Measurements from ENCODE around the gene CCDC106. TPM values are rescaled to one million over a fixed set of nuclear protein-coding genes. Genes with fewer than 3 reads are reported as not detected.
A peak's percentile ranks its signal among the peaks of the same experiment; 100 is the strongest.

Gene CCDC106
- total RNA-seq, 1 experiment from 2014 or later = 19.9 TPM

DNA sequence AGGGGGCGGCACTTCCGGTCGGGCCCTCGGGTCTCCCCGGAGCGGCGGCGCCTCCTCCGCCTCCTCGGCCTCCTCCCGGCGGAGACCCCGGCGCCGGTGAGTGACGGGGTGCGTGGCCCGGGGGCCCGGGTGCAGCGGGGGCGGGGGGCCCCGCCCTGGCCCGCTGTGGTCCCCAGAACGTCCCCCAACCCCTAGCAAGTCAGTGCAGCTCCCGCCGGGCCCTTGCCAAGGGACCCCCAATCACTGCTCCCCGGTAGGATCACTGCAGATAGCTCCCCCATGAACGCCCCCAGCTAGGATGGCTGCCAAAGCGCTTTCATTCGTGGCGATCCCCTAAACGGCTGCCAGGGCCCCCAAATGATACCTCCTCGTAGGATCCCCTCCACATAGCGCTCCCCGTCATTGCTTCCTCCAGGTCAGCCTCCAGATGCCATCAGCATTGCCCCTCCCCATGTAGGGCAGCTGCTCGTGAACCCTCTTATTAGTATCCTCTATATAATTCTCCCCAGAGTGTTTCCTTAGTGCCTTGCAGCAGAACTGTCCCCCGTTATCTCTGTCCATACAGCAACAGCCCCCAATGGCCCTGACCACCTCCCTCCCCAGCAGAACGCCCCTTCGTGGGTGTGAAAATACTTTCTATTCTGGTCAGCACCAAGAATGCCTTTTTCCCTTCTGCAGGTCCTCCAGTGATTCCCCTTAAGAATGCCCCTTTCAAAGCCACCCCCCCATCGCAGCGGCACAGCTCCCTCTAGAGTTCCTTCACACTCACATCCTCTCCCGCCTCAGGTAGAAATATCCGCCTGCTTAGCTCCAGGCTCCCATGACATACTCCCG, 42.2 kb upstream of the CCDC106 start, which contains the start of gene ZNF865:
ZNF865 (plus strand) TSS at position 11 of the 834 bp plus-strand sequence. CDS start 7,972 bp downstream, outside the sequence.
- Histone ChIP-seq H4K8ac (replicated peaks; ENCODE audit: insufficient read length, low read depth, low read length) (no peak within 1 kb of the TSS), H3K14ac (ENCODE audit: insufficient read depth, low read length) (peak within 1 kb of the TSS; percentile 74), H3K23me2 (ENCODE audit: insufficient read length, low read depth, low read length, poor library complexity, severe bottlenecking) (peaks cover 8% of the 10 kb centered on the region), H2BK20ac (ENCODE audit: low read depth, low read length, poor library complexity, severe bottlenecking) (no peak within 1 kb of the TSS), H2BK5ac (ENCODE audit: insufficient read length, low read length) (no peak within 1 kb of the TSS), H3K27me3 (ENCODE audit: insufficient read depth, low read length) (no peaks in the 10 kb centered on the region), H3K27ac (ENCODE audit: insufficient read length, low read depth, low read length) (peak within 1 kb of the TSS; percentile 91), H3K18ac (ENCODE audit: insufficient read length, low read depth, low read length) (peak within 1 kb of the TSS; percentile 68), H3K79me1 (ENCODE audit: insufficient read depth, low read depth, low read length, poor library complexity, severe bottlenecking) (peaks cover 4% of the 10 kb centered on the region), H3K9me3 (ENCODE audit: control insufficient read depth, low read depth, low read length) (no peaks in the 10 kb centered on the region), H4K91ac (ENCODE audit: insufficient read length, low read depth, low read length) (no peak within 1 kb of the TSS), H3K23ac (ENCODE audit: insufficient read length, low read depth, low read length) (no peak within 1 kb of the TSS), H2AFZ (ENCODE audit: low read length) (no peak within 1 kb of the TSS), H3K4ac (ENCODE audit: low read depth, low read length) (no peak within 1 kb of the TSS), H3K4me1 (ENCODE audit: insufficient read depth, low read length) (peaks cover 4% of the 10 kb centered on the region; the same call in 1 of the 2 replicates), H4K20me1 (ENCODE audit: control insufficient read depth, insufficient read depth, insufficient read length) (no peaks in the 10 kb centered on the region), H3T11ph (ENCODE audit: low read length) (no peak within 1 kb of the TSS), H4K5ac (ENCODE audit: insufficient read length, low read depth, low read length) (no peak within 1 kb of the TSS), H2AK5ac (ENCODE audit: insufficient read length, low read length) (no peak within 1 kb of the TSS), H2BK12ac (ENCODE audit: insufficient read length, low read depth, low read length) (no peak within 1 kb of the TSS), H3K9ac (ENCODE audit: extremely low read depth, insufficient read length, low read length) (peak within 1 kb of the TSS; percentile 75), H2BK15ac (ENCODE audit: low read depth, low read length) (no peak within 1 kb of the TSS), H3K79me2 (ENCODE audit: insufficient read depth, low read length) (peaks cover under 1% of the 10 kb centered on the region; the same call in 1 of the 2 replicates), H3K4me2 (ENCODE audit: insufficient read depth, insufficient read length, low read length) (peak within 1 kb of the TSS; percentile 91), H2BK120ac (ENCODE audit: low read depth, low read length, poor library complexity, severe bottlenecking) (no peak within 1 kb of the TSS), H3K56ac (ENCODE audit: insufficient read length, low read depth, low read length) (no peak within 1 kb of the TSS)
- peak; percentile 85 for DNase-seq
- no CpG with 5 or more reads among the region's 44 CpGs for WGBS (ENCODE audit: extremely low coverage, insufficient read length, low lambda C conversion rate)
- peak; percentile 80 for TF ChIP-seq CTCF (conservative IDR thresholded peaks at IDR 0.05)
- Mint-ChIP-seq H3K4me3 (peak within 1 kb of the TSS; percentile 92 to 97), H3K27me3 (ENCODE audit: low read depth) (no peaks in the 10 kb centered on the region), H3K4me1 (peaks cover 31 to 32% of the 10 kb centered on the region in 2 experiments), H3K27ac (peak within 1 kb of the TSS; percentile 98 to 99 (median 98)), H3K36me3 (ENCODE audit: insufficient read depth in 1 of 3, low read depth in 3 of 3) (peaks cover 14 to 31% (median 23%) of the 10 kb centered on the region in 3 experiments), H3K9me3 (peaks cover 2 to 4% of the 10 kb centered on the region in 2 experiments; a peak in 1 of 5 replicates)

Data from H9 (cell line).